Mammary microvascular endothelial cell (primary cell): ENCODE results near the gene WDFY1. TPM values are rescaled to one million over a fixed set of nuclear protein-coding genes. Genes with fewer than 3 reads are reported as not detected.

Experiments used
- total RNA-seq: library from RNA; depleted of rRNA; stranded (reverse); fragments of >200 nt; gene quantifications from 2 replicates; pipeline ENCODE4 v1.2.3, GENCODE V29; 2015

The WDFY1 gene
- 73.6 and 75.8 TPM in 2 replicates for total RNA-seq

GRCh38 chr2:223944703-223945531 lies at the start of gene WDFY1:
Gene WDFY1 (minus strand): TSS chr2:223945335. CDS start chr2:223945284, 51 bp downstream.

DNA sequence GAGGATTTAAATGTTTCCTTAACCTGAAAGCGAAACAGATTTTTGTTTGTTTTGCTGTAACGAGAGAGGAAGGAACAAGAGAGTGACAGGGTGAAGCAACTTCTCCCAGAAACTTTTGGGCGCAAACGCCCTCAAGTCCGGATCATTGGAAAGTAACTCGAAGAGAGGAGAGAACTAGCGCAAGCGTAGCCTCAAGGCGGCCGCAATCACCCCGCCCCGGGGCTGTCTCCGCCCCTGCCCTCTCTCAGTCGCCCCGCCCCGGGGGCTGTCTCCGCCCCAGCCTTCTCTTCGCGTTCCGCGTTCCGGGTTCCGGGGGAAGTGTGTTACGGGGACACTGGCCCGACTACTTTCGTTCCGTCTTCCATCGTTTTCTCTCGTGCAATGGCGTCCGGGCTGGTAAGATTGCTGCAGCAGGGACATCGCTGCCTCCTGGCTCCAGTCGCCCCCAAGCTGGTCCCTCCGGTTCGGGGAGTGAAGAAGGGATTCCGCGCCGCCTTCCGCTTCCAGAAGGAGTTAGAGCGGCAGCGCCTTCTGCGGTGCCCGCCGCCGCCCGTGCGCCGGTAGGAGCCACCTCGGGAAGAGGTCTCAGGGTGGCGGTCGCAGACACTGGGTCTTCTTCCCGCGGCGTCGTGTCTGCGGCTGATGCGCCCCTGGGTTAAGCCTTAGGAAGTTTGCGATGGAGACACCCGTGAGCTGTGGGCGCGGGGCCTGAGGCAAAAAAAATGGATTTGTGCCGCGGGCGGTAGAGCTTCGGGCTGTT lies 12.1 kb upstream of the WDFY1 start, which contains the start of gene MRPL44:
TSS of gene MRPL44 (plus strand) at position 372 of the 760 bp plus-strand sequence. CDS start at position 382, 10 bp downstream.

GRCh38 chr2:223837287-223838061 lies 107.7 kb downstream of the WDFY1 start, which contains the start of gene AP1S3:
Gene AP1S3 (minus strand): TSS chr2:223837582. CDS start chr2:223837450, 132 bp downstream.

Other genes with a start within 250 kb of the WDFY1 start
- 2.9 and 3.7 TPM in 2 replicates for gene AP1S3, start 107.8 kb downstream of the WDFY1 start, total RNA-seq
- gene MRPL44, start 12.1 kb upstream of the WDFY1 start, total RNA-seq, result 48.1 and 50.9 TPM in 2 replicates
- gene SERPINE2, start 94.0 kb upstream of the WDFY1 start, total RNA-seq, result 15.2 and 24.7 TPM in 2 replicates